ENCODE data around the gene ACADVL.

Gene ACADVL

DNA sequence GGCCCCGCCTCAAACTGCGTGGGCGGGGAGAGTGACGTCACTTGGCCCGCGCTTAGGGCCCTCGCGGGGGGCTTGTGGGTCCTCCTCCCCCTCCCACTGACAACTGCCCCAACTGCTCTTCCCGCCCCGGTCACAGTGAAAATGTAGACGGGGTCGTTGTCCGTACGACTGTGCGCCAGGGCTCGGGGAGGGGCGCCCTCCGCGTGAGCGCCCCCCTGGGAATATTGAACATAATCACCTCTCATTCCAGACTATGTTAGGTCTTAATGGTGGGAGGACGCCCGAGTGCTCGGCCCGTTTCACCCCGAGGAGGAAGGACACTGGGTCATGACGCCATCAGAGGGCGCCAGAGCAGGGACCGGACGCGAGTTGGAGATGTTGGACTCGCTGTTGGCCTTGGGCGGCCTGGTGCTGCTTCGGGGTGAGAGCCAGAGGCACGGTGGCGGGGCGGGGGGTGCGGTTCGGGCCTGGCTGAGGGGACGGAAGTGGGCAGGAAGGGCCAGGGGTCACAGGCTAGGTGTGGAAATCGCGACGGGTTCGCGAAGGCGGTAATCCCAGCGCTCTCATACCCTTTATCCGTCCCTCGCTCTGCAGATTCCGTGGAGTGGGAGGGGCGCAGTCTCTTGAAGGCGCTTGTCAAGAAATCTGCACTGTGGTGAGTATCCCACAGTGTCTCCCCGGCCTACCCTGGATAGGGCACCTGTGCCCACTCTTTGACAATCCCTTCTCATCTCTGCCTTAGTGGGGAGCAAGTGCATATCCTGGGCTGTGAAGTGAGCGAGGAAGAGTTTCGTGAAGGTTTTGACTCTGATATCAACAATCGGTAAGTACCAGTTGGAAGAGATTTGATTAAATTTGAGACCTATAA is 32.7 kb downstream of the ACADVL start, which contains the start of gene ELP5:
TSS of gene ELP5 (plus strand) at position 40 of the 868 bp plus-strand sequence. CDS start at position 376, 336 bp downstream.
- peak; percentile 99 for DNase-seq (ENCODE audit: low spot score)

DNA sequence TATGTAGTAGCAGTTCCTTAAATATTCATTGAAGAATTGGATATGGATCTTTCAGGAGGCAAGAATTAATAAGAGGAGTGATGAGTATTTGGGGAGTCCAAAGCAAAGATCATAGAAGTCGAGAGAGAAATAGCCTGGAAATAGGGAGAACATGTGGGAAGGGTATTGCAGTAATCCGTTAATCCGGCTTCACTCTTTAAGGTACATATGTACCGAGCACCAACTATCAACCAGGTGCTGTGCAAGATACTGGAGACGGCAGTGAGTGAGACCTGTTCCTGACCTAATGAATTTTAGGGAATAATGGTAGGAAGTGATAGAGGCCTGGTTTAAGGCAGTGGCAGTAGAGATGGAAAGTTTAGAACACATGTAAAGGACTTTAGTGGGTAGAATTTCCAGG is 33.3 kb downstream of the ACADVL start:
- DNase-seq (ENCODE audit: low spot score) = no peak

DNA sequence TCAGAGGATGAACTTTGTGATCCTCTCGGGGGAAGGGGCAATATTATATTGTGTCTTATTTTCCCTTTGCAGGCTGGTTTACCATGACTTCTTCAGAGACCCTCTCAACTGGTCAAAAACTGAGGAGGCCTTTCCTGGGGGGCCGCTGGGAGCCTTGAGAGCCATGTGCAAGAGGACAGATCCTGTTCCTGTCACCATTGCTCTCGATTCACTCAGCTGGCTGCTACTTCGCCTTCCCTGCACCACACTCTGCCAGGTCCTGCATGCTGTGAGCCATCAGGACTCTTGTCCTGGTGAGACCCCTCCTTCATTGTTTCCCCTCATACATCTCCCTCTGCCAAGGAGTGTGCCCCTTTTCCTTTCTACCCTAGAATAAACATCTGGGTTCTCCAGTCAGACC is 34.8 kb downstream of the ACADVL start:
- no peak for DNase-seq (ENCODE audit: low spot score)

DNA sequence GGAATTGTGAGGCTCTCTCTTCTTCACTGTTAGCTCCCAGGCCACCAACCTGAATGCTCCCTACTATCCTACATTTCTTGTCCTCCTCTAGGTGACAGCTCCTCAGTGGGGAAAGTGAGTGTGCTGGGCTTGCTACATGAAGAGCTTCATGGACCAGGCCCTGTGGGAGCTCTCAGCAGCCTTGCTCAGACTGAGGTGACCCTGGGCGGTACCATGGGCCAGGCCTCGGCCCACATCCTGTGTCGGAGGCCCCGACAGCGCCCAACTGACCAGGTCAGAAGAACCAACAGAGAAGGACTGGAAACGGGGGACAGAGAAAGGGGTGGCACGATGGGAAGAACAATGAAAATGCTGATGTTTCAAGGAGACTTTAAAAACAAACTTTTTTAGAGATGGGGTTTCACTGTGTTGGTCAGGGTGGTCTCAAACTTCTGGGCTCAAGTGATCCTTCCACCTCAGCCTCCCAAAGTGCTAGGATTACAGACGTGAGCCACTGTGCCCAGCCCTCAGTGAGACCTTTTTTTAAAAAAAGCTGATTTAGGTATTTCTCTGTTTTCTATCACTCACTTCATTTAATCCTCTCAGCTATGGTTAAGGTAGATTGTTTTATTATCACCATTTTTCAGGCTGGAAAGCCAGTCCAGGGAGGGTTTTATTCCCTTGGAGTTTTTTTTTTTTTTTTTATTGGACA is 37.2 kb downstream of the ACADVL start:
- no peak for DNase-seq (ENCODE audit: low spot score)

DNA sequence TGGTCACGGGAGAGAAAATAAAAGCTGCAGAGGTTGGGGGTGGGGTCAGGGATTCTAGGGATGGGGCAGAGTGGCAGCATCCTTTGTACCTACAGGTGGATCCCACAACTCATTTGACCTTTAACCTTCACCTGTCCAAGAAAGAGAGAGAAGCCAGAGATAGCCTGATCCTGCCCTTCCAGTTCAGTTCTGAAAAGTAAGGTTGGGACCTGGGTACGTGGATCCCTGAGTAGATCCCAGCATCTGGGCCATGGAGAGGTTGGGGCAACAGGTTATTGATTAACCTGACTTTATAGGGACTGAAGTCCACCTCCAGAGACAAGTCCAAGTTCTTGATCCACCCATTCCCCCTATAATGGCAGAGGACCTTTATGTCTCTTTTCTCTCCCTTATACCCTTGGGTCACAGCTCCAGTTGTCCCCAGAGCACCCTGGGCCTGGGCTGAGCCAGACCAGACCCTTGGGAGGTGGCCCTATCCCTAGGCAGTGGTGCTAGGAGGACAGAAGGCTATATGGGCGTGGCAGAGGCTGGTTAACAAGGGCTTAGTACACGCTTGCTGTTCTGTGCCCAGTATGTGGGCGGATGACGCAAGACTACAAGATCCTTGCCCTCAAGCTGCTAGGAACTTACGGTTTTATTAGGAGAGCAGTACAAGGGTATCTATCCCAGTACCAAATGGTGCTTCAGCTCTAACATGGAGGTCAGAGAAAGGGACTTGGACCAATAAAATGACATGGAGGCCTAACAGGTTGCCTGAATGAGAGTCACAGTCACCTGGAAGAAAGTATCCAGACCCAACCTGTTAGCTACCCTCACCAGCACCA is 39.2 kb downstream of the ACADVL start:
- no peak for DNase-seq (ENCODE audit: low spot score)

DNA sequence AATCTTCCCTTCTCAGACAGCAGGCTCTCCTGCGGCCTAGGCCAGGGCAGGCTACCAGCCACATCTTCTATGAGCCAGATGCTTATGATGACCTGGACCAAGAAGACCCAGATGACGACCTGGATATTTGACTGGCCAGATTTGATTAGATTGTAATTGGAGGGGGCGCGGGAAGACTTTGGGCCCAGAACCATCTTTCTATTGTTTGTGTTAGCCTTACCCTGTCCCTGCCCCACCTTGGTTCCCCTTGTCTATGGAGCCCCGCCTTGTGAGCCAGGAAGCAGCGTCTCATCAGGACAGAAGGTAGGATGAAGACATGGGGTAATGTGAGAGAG is 39.8 kb downstream of the ACADVL start:
- no peak for DNase-seq (ENCODE audit: low spot score)

DNA sequence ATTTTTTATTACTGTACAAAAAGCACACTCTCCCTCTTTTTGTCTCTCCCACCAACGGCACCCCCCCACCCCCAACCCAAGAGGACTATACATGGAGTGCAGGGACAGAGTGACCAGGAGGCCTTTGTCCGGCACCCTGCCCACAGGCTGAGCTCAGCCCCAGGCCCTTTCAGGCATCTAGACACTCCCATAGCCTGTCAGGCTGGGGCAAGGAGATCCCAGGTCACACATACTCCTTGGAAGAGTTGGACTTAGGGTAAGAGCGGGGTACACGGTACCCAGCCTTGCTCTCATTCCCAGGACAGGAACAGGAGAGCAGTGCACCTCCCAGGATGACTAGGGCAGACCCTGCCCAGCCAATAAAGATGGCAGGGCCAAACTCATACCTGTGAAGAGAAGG is 40.4 kb downstream of the ACADVL start:
- DNase-seq (ENCODE audit: low spot score) = no peak

DNA sequence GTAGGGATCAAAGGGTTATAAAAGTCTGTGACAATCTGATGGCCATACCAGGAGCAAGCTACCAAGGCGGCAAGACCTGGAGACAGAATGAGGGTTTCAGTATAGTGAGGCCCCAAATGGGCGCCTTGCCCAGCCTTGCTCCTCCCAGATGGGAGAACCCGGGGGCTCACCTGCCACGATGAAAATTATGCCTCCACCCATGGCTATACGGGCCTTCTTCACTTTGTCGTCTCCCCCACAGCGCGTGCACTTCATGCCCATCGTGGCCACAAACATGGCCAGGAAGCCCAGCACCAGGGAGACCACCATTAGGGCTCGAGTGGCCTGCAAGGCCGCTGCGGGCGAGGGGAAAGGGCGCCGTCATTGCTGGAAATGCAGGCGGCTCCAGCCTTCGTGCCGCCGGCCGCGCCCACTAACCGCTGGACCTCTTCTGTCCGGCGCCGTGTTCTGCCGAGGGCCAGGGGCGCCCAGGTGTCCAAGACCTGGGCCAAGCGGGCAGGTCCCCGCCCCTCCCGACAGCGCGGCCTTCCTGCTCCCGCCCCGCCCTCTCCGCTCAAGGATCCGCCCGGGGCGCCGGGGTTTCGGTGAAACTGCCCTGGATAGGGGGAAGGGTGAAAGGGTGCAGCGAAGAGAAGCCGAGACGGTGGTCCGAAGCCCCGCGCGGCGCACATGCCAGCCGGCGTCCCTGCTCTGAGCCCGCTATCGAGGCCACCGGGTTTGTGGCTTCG is 41.1 kb downstream of the ACADVL start:
- DNase-seq (ENCODE audit: low spot score) = no peak

DNA sequence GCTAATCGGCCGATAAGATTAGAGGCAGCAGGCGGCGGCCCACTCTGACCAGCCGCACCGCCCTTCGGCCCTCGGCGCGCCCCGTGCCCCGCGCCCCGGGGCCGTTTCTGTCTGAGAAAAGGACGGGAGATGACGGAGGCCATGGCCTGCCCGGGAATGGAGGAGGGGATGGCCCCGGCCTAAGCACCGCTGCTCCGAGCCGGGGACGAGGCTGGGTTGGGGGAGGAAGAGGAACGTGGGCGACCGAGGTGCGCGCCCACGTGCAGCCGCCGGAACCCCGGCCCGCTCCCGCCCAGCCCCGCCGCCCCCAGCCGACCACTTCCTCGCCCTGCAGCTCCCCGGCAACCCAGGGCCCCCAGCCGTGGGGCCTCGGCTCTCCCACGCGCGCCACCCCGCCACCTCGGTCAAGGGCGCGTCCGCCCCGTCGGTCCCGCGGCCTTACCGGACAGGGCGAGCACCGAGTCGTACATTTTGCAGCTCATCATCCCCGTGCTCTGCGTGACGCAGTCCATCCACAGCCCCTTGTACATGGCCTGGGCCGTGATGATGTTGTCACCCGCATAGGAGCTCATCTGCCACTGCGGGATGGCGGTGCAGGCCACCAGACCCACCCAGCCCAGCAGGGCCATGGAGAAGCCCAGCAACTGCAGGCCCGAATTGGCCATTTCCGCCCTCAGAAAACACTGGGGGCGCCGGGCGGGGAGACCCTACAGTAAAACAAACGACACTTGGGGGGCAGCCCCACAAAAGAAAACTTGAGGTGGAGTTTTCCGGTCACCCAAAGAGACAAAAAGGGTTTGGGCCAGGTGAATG is 41.8 kb downstream of the ACADVL start:
- DNase-seq (ENCODE audit: low spot score) = no peak

DNA sequence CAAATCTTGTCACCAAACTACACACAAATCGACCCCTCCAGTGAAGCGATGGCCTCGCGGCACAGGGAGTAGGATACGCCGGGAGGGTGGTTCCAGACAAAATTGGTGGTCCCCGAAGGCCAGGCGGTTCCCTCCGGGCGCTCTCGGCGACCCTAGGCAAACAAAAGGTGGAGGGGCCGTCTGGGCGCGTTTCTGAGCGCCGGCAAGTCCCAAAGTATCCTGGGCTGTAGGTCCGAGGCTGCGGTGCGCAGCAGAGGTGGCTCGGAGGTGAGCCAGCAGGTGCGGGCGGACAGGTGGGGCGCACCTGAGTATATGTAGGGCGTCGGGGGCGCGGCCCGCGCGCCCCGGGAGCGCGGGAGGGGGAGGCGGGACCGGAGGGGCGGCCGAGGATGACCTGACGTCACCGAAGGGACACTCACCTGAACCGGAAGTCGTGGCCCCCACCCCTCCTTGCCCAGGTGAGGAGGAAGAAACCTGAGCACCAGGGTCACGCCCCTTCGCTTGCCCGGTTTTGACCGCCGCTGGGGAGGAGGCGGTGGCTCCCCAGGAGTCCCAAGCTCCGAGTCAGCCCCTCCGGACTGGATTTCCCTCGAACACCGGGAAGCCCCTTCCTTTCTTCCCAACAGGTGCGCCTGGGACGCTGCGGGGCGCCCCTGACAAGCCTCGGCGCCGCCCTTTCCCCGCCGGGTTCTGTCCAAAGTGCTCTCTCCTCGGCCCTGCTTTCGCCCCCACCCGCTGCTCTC is 42.6 kb downstream of the ACADVL start, which contains the start of gene CLDN7:
TSS of gene CLDN7 (minus strand) at position 287 of the 743 bp plus-strand sequence. CDS start 435 bp downstream, outside the sequence.
- no peak for DNase-seq (ENCODE audit: low spot score)

DNA sequence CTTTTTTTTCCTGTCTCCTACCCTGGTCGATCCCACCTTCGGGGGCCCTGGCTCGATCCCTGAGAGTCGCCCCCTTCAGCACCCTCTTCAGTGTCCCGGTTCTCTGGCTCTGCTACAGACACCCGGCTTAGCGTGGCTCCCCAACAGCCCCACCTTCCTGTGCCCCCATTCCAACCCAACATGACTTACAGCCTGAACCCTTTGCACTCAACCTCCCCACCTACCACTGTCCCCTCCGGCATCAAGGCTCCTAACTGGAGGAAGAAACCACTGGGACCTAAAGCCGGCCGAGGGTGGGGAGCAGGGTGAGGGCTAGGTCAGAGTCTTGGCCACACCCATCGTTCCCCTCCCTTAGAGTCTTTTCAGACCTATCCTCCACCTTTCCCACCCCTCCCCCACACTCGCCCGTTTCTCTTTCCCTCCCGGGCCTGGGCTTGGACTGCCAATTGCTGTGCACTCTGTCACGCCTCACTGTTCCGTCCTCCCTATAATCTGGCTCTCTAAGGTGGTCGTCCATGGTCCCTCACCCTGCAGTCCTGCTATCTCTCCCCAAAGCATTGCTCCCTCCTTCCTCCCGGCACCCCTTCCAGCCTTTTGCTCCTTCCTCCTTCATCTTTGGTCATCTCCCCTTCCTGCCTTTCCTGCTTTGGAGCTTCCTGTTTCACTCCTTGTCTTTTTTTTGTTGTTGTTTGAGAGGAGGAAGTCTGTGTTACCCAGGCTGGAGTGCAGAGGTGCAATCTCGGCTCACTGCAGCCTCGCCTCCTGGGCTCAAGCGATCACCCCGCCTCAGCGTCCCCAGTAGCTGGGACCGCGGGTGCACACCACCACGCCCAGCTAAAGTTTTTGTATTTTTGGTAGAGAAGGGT is 43.4 kb downstream of the ACADVL start:
- no peak for DNase-seq (ENCODE audit: low spot score)

DNA sequence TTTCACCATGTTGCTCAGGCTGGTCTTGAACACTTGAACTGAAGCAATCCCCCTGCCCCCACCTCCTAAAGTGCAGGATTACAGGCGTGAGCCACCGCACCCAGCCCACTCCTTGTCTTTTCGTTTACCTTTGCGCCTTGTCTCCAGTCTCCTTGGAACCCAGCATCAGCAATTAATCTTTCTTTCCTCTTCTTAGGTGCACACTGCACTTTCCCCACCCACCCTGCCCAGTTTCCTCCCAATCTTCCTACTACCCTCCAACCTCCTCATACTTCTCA is 44.0 kb downstream of the ACADVL start:
- no peak for DNase-seq (ENCODE audit: low spot score)

DNA sequence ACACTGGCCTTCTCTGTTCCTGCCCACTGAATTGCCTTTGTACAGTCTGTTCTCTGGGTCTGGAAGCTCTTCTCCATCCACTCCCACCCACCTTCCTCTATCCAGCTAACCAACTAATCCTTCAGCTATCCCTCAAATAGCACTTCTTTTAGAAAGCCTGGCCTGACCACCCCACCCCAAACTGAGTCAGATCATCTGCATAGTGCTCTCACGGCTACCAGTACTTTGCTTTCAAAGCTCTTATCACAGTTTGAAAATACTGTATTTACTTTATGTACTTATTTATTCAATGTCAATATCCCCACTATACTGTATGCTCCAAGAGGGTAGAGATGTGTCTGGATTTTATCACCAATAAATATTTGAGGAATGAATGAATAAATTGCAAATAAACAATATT is 47.0 kb downstream of the ACADVL start:
- no peak for DNase-seq (ENCODE audit: low spot score)

All from left forelimb (tissue), 1 donor.